HCT116 (cell line): ENCODE data around the gene GTF2A1. TPM values are rescaled to one million over a fixed set of nuclear protein-coding genes. Genes with fewer than 3 reads are reported as not detected.

Experiments used
- ATAC-seq: fragments of 200-7000 bp; cut with Tn5 transposase; 2 replicates; pipeline ENCODE4 v1.9.1; 2020; ENCODE audit warnings: mild to moderate bottlenecking, moderate library complexity
- BruUV-seq: library from RNA; stranded (reverse); fragments of 400-500 nt; replicated peaks from 2 replicates; lab custom pipeline; 2021; lab: Mats Ljungman, UMichigan
- CTCF ChIA-PET: fragments of 300-600 bp; sonication (Branson Sonifier 250); formaldehyde crosslinking; loops from one replicate; lab custom pipeline; 2021; ENCODE audit warnings: antibody characterized with exemption; lab: Charles Lee
- POLR2A ChIA-PET: fragments of 300-600, 350-600 bp; sonication (Branson Sonifier 250); formaldehyde crosslinking; loops from one replicate; lab custom pipeline; 2021; ENCODE audit warnings: antibody characterized with exemption; lab: Charles Lee
- RAD21 ChIA-PET, 2 experiments: fragments of 300-600 bp; sonication (Branson Sonifier 250); formaldehyde crosslinking; loops; one replicate each; lab custom pipeline; 2023; ENCODE audit warnings: low total read pairs in 2 of 2; ENCODE audit not compliant: uncharacterized antibody in 2 of 2, unreplicated experiment in 2 of 2, low non-redundant PET in 1 of 2; lab: Charles Lee
- DNase-seq: peaks from one replicate; pipeline ENCODE4 v3.0.0-alpha.2; 2010; ENCODE audit warnings: low read depth, low spot score
- H2AFZ ChIP-seq: fragments of 200-600 bp; shearing (Covaris generic), sonication (generic); 2 replicates; pipeline ENCODE4 v1.6.1; 2017; ENCODE audit warnings: low read depth, mixed run types, mixed read lengths, antibody characterized with exemption, low read length; ENCODE audit not compliant: poor library complexity, severe bottlenecking
- H3K27ac ChIP-seq: 2 replicates; pipeline ENCODE4 v1.5.1; 2012; ENCODE audit warnings: low read depth, low read length
- H3K27me3 ChIP-seq: fragments of 200-600 bp; sonication (generic); 2 replicates; pipeline ENCODE4 v1.6.1; 2016; ENCODE audit warnings: mixed run types, low read length, mixed read lengths; ENCODE audit not compliant: insufficient read depth
- H3K36me3 ChIP-seq, 2 experiments: fragments of 200-500 bp in 1 of 2; fragments of 200-600 bp in 1 of 2; sonication (Bioruptor generic) in 1 of 2; sonication (generic) in 1 of 2; 2 replicates each; pipeline versions ENCODE4 v1.5.1 to v1.6.1; 2014 to 2016; ENCODE audit warnings: low read length in 2 of 2, inconsistent platforms in 1 of 2, mixed read lengths in 1 of 2, mixed run types in 1 of 2; ENCODE audit not compliant: insufficient read depth in 2 of 2, control insufficient read depth in 1 of 2
- H3K4me1 ChIP-seq, 2 experiments: fragments of 200-600 bp in 1 of 2; sonication (generic) in 1 of 2; 2 replicates each; pipeline versions ENCODE4 v1.5.1 to v1.6.1; 2012 to 2017; ENCODE audit warnings: low read length in 2 of 2, inconsistent platforms in 1 of 2, mild to moderate bottlenecking in 1 of 2, mixed read lengths in 1 of 2, mixed run types in 1 of 2, moderate library complexity in 1 of 2; ENCODE audit not compliant: insufficient read depth in 2 of 2, control insufficient read depth in 1 of 2
- H3K4me2 ChIP-seq: fragments of 200-600 bp; sonication (generic); 2 replicates; pipeline ENCODE4 v1.6.1; 2017; ENCODE audit warnings: mixed run types, low read length, mixed read lengths
- H3K4me3 ChIP-seq, 2 experiments: fragments of 200-600 bp in 1 of 2; sonication (generic) in 1 of 2; replicated peaks in 1 of 2; 2 replicates each; pipeline ENCODE4 v1.5.1; 2011 to 2016; ENCODE audit warnings: low read length in 2 of 2, control low read depth in 1 of 2, low read depth in 1 of 2, mild to moderate bottlenecking in 1 of 2, mixed read lengths in 1 of 2, mixed run types in 1 of 2
- H3K79me2 ChIP-seq: fragments of 200-600 bp; sonication (generic); 2 replicates; pipeline ENCODE4 v1.6.1; 2017; ENCODE audit warnings: mild to moderate bottlenecking, mixed run types, low read length, moderate library complexity, mixed read lengths; ENCODE audit not compliant: insufficient read depth
- H3K9ac ChIP-seq: fragments of 200-600 bp; sonication (generic); 2 replicates; pipeline ENCODE4 v1.6.1; 2016; ENCODE audit warnings: low read length, mixed read lengths
- H3K9me2 ChIP-seq: fragments of 200-600 bp; sonication (generic), shearing (Covaris generic); 2 replicates; pipeline ENCODE4 v1.6.1; 2017; ENCODE audit warnings: mixed run types, mild to moderate bottlenecking, moderate library complexity; ENCODE audit not compliant: insufficient read depth
- H3K9me3 ChIP-seq, 2 experiments: fragments of 200-500 bp in 1 of 2; fragments of 200-600 bp in 1 of 2; sonication (Bioruptor generic) in 1 of 2; sonication (generic) in 1 of 2; 2 replicates each; pipeline ENCODE4 v1.6.1; 2014 to 2017; ENCODE audit warnings: low read length in 2 of 2, mixed read lengths in 2 of 2, inconsistent platforms in 1 of 2, low read depth in 1 of 2, mild to moderate bottlenecking in 1 of 2, mixed run types in 1 of 2, moderate library complexity in 1 of 2; ENCODE audit not compliant: control insufficient read depth in 1 of 2, insufficient read depth in 1 of 2
- H4K20me1 ChIP-seq: fragments of 200-600 bp; sonication (generic), shearing (Covaris generic); 2 replicates; pipeline ENCODE4 v1.6.1; 2017; ENCODE audit warnings: mixed run types, mild to moderate bottlenecking, moderate library complexity; ENCODE audit not compliant: insufficient read depth
- CEBPB ChIP-seq: IDR thresholded peaks from 2 replicates; pipeline ENCODE4 v1.6.1; 2012; ENCODE audit warnings: low read depth
- EGR1 ChIP-seq: IDR thresholded peaks from 2 replicates; pipeline ENCODE4 v1.6.1; 2012; ENCODE audit warnings: low read depth
- POLR2A ChIP-seq: IDR thresholded peaks from 2 replicates; pipeline ENCODE4 v1.7.0; 2011; ENCODE audit warnings: borderline replicate concordance; ENCODE audit not compliant: insufficient read depth, insufficient read length; ENCODE audit errors: extremely low read depth
- TCF7L2 ChIP-seq: IDR thresholded peaks from 2 replicates; pipeline ENCODE4 v1.7.0; 2011; ENCODE audit warnings: borderline replicate concordance, inconsistent platforms; ENCODE audit not compliant: insufficient read depth, insufficient read length; ENCODE audit errors: extremely low read depth
- ZNF274 ChIP-seq: fragments of 200-500 bp; sonication (Bioruptor generic); IDR thresholded peaks from 2 replicates; pipeline ENCODE4 v1.6.1; 2014; ENCODE audit warnings: mild to moderate bottlenecking, low read depth, low read length, inconsistent platforms
- intact Hi-C: fragments of 100-400 bp; cut with micrococcal nuclease; formaldehyde crosslinking; loops from 2 replicates; pipeline ENCODE4 v1.10.0; 2022
- total RNA-seq: library from RNA; stranded (reverse); gene quantifications from one replicate; pipeline ENCODE4 v1.2.1, GENCODE V29; 2021; ENCODE audit not compliant: unreplicated experiment
- TF ChIP-seq, protein P1 (sequence below): IDR thresholded peaks from 2 replicates; pipeline ENCODE4 v1.6.1; 2012; ENCODE audit warnings: low read depth
- TF ChIP-seq, protein P2 (sequence below): IDR thresholded peaks from 2 replicates; pipeline ENCODE4 v1.6.1; 2012

Gene GTF2A1
- total RNA-seq, 1 experiment from 2014 or later: 39.7 TPM

DNA sequence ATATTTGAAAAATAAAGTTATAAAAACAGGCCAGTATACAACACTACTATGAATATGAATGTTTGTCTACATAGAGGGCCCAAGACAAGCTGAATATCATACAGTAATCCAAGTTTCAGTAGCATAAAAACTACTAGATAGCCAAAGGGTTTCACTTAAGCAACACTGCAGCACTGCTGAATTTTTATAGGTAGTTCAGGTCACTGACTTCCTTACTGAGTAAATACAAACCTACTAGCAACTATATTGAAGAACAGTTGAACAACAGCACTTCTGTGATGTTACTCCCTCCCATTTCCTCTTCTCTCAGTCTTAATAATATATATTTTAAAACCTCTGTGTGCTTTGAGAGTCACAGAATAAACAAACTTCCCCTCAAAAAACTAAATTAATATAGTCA is 42.7 kb downstream of the GTF2A1 start:
- POLR2A ChIA-PET: no interaction called here
- no TSS peak for BruUV-seq

More for the DNA sequence above, 42.7 kb downstream of the GTF2A1 start:
- H3K79me2 ChIP-seq: no peaks in the 10 kb centered on the region
- intact Hi-C loops: no loop called here
- H3K27me3 ChIP-seq: no peaks in the 10 kb centered on the region
- no peak overlapping the region for H2AFZ ChIP-seq
- H3K4me1 ChIP-seq: no peaks in the 10 kb centered on the region
- H3K27ac ChIP-seq: no peak overlapping the region
- ChIA-PET RAD21 (no interaction called here), CTCF (no interaction called here)
- no peaks in the 10 kb centered on the region for H4K20me1 ChIP-seq
- peaks cover 0 to 5% of the 10 kb centered on the region in 2 experiments; a peak in 2 of 4 replicates for H3K36me3 ChIP-seq
- DNase-seq (no peak), ATAC-seq (no peak)
- no peaks in the 10 kb centered on the region for H3K9me2 ChIP-seq
- no peaks in the 10 kb centered on the region for H3K9me3 ChIP-seq
- TF ChIP-seq, protein P1, sequence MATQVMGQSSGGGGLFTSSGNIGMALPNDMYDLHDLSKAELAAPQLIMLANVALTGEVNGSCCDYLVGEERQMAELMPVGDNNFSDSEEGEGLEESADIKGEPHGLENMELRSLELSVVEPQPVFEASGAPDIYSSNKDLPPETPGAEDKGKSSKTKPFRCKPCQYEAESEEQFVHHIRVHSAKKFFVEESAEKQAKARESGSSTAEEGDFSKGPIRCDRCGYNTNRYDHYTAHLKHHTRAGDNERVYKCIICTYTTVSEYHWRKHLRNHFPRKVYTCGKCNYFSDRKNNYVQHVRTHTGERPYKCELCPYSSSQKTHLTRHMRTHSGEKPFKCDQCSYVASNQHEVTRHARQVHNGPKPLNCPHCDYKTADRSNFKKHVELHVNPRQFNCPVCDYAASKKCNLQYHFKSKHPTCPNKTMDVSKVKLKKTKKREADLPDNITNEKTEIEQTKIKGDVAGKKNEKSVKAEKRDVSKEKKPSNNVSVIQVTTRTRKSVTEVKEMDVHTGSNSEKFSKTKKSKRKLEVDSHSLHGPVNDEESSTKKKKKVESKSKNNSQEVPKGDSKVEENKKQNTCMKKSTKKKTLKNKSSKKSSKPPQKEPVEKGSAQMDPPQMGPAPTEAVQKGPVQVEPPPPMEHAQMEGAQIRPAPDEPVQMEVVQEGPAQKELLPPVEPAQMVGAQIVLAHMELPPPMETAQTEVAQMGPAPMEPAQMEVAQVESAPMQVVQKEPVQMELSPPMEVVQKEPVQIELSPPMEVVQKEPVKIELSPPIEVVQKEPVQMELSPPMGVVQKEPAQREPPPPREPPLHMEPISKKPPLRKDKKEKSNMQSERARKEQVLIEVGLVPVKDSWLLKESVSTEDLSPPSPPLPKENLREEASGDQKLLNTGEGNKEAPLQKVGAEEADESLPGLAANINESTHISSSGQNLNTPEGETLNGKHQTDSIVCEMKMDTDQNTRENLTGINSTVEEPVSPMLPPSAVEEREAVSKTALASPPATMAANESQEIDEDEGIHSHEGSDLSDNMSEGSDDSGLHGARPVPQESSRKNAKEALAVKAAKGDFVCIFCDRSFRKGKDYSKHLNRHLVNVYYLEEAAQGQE: no peak
- no peak for TF ChIP-seq ZNF274
- TF ChIP-seq POLR2A: no peak
- TF ChIP-seq EGR1: no peak
- TF ChIP-seq CEBPB: no peak
- TF ChIP-seq, protein P2, sequence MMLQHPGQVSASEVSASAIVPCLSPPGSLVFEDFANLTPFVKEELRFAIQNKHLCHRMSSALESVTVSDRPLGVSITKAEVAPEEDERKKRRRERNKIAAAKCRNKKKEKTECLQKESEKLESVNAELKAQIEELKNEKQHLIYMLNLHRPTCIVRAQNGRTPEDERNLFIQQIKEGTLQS: no peak
- no peak for TF ChIP-seq TCF7L2
- H3K9ac ChIP-seq: no peak overlapping the region
- no peak overlapping the region for H3K4me3 ChIP-seq
- no peak overlapping the region for H3K4me2 ChIP-seq
